ENCODE measurements around the gene PDLIM1. TPM values are rescaled to one million over a fixed set of nuclear protein-coding genes. Genes with fewer than 3 reads are reported as not detected.

The PDLIM1 gene
- total RNA-seq, 1 experiment from 2014 or later = 183 TPM

DNA sequence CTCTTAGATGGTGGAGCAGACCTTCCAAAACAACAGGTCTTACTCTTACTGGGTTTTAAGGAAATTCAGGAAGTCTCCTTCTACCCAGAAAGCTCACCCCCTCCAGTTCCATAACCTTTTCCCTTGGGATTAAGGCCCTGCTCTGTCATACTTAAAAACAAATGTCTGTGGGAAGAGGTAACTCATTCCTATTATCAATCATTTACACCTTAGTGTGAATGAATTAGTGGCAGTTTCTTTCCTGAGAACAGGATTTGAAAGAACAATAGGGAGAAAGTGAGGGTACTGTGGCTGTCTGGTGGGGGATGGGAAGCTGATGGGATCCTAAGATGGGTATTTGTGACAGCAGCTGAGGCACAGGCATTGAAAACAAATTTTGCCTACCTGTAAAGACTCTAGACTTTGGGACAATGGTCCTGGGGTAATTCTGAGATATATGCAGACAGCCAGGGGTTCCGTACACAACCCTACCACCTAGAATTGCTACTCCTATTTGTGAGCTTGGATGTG lies 22.2 kb upstream of the PDLIM1 start:
- H3K27ac ChIP-seq (ENCODE audit: low read length) = no peak overlapping the region
- no peak overlapping the region for H3K4me3 ChIP-seq (ENCODE audit: low read depth in 2 of 2, low read length in 2 of 2)
- DNase-seq (ENCODE audit: low read depth, low spot score) (no peak), ATAC-seq (no peak)
- intact Hi-C loops (cut with micrococcal nuclease; ENCODE audit: unreplicated experiment) = no loop called here
- H3K36me3 ChIP-seq (ENCODE audit: control insufficient read depth, insufficient read depth, low read length) = no peaks in the 10 kb centered on the region
- no TSS peak for BruUV-seq (replicated peaks)
- ChIA-PET POLR2A (interaction anchor here (0.7 kb wide), 1 partner anchor 20 kb away, joined by 3 read pairs; no protein-coding TSS in a partner anchor), CTCF (no interaction called here)
- TF ChIP-seq POLR2AphosphoS5 (IDR thresholded peaks at IDR 0.05; ENCODE audit: low read depth, low read length) (no peak), TCF7L2 (IDR thresholded peaks at IDR 0.05; ENCODE audit: low read depth, low read length) (no peak), SIN3A (IDR thresholded peaks at IDR 0.05; ENCODE audit: borderline replicate concordance, insufficient read depth, low read depth, low read length) (no peak)
- TF ChIP-seq, protein P1, sequence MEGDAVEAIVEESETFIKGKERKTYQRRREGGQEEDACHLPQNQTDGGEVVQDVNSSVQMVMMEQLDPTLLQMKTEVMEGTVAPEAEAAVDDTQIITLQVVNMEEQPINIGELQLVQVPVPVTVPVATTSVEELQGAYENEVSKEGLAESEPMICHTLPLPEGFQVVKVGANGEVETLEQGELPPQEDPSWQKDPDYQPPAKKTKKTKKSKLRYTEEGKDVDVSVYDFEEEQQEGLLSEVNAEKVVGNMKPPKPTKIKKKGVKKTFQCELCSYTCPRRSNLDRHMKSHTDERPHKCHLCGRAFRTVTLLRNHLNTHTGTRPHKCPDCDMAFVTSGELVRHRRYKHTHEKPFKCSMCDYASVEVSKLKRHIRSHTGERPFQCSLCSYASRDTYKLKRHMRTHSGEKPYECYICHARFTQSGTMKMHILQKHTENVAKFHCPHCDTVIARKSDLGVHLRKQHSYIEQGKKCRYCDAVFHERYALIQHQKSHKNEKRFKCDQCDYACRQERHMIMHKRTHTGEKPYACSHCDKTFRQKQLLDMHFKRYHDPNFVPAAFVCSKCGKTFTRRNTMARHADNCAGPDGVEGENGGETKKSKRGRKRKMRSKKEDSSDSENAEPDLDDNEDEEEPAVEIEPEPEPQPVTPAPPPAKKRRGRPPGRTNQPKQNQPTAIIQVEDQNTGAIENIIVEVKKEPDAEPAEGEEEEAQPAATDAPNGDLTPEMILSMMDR (IDR thresholded peaks at IDR 0.05) = no peak
- TF ChIP-seq, protein P2, sequence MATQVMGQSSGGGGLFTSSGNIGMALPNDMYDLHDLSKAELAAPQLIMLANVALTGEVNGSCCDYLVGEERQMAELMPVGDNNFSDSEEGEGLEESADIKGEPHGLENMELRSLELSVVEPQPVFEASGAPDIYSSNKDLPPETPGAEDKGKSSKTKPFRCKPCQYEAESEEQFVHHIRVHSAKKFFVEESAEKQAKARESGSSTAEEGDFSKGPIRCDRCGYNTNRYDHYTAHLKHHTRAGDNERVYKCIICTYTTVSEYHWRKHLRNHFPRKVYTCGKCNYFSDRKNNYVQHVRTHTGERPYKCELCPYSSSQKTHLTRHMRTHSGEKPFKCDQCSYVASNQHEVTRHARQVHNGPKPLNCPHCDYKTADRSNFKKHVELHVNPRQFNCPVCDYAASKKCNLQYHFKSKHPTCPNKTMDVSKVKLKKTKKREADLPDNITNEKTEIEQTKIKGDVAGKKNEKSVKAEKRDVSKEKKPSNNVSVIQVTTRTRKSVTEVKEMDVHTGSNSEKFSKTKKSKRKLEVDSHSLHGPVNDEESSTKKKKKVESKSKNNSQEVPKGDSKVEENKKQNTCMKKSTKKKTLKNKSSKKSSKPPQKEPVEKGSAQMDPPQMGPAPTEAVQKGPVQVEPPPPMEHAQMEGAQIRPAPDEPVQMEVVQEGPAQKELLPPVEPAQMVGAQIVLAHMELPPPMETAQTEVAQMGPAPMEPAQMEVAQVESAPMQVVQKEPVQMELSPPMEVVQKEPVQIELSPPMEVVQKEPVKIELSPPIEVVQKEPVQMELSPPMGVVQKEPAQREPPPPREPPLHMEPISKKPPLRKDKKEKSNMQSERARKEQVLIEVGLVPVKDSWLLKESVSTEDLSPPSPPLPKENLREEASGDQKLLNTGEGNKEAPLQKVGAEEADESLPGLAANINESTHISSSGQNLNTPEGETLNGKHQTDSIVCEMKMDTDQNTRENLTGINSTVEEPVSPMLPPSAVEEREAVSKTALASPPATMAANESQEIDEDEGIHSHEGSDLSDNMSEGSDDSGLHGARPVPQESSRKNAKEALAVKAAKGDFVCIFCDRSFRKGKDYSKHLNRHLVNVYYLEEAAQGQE (IDR thresholded peaks at IDR 0.05; ENCODE audit: insufficient read depth in 1 of 2, low read depth in 2 of 2, low read length in 1 of 2) = no peak
- no peaks in the 10 kb centered on the region for H3K27me3 ChIP-seq (ENCODE audit: control insufficient read depth, insufficient read depth, low read length)
- no peaks in the 10 kb centered on the region for H3K9me3 ChIP-seq (ENCODE audit: control insufficient read depth, insufficient read depth, low read depth, low read length)
- in situ Hi-C loops (cut with HindIII; ENCODE audit: low pct_unique_long_range_greater_than_20kb, low sequenced_read_pairs) = no loop called here
- H3K4me1 ChIP-seq (ENCODE audit: control insufficient read depth, insufficient read depth, low read length) = peaks cover 25% of the 10 kb centered on the region

DNA sequence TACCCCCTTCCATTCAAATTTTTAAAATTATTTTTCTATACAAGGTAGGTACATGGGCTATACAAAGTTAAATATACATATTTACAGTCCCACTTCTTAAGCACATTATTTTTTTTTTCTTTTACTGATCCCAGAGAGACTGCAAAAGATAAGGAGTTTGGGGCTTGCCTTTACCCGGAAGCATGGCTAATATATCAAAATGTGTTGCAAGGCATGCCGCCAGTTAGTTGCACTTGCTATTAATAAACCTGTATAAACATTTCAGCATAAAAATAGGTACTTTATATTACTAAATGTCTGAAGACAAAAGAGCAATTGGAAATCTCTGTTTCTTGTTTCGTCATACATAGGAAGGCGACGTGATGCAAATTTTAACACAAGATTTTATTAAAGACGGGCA lies 21.5 kb upstream of the PDLIM1 start:
- in situ Hi-C loops (cut with HindIII; ENCODE audit: low pct_unique_long_range_greater_than_20kb, low sequenced_read_pairs) = no loop called here
- Histone ChIP-seq H3K27ac (ENCODE audit: low read length) (no peak overlapping the region), H3K4me3 (ENCODE audit: low read depth in 2 of 2, low read length in 2 of 2) (no peak overlapping the region), H3K36me3 (ENCODE audit: control insufficient read depth, insufficient read depth, low read length) (no peaks in the 10 kb centered on the region), H3K9me3 (ENCODE audit: control insufficient read depth, insufficient read depth, low read depth, low read length) (no peaks in the 10 kb centered on the region), H3K27me3 (ENCODE audit: control insufficient read depth, insufficient read depth, low read length) (no peaks in the 10 kb centered on the region), H3K4me1 (ENCODE audit: control insufficient read depth, insufficient read depth, low read length) (peaks cover 30% of the 10 kb centered on the region)
- DNase-seq (ENCODE audit: low read depth, low spot score) (no peak), ATAC-seq (no peak)
- no TSS peak for BruUV-seq (replicated peaks)
- intact Hi-C loops (cut with micrococcal nuclease; ENCODE audit: unreplicated experiment) = no loop called here
- ChIA-PET POLR2A (no interaction called here), CTCF (no interaction called here)
- TF ChIP-seq, protein P2 (IDR thresholded peaks at IDR 0.05; ENCODE audit: insufficient read depth in 1 of 2, low read depth in 2 of 2, low read length in 1 of 2) = no peak
- TF ChIP-seq, protein P1 (IDR thresholded peaks at IDR 0.05) = no peak
- TF ChIP-seq POLR2AphosphoS5 (IDR thresholded peaks at IDR 0.05; ENCODE audit: low read depth, low read length) (no peak), TCF7L2 (IDR thresholded peaks at IDR 0.05; ENCODE audit: low read depth, low read length) (no peak), SIN3A (IDR thresholded peaks at IDR 0.05; ENCODE audit: borderline replicate concordance, insufficient read depth, low read depth, low read length) (no peak)

Data from Panc1 (cell line).